ENCODE data around the gene MRPS35. TPM values are rescaled to one million over a fixed set of nuclear protein-coding genes. Genes with fewer than 3 reads are reported as not detected.

MRPS35 gene
- total RNA-seq, 1 experiment from 2014 or later, result 77.0 TPM

DNA sequence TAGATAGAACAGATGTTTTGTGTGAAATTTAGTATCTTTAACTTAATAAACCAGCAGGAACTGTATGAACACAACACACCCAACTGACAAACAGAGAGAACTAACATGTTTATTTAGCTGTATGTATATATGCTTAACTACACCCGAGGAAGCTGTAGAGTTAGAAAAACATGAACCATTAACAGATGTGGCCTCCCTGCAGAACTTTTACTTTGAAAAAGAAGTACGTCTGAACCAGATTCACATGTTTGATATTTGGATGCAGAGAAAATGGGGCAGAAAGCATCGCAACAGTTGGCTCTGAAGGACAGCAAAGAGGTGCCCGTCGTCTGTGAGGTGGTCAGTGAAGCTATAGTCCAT lies 14.4 kb upstream of the MRPS35 start, which contains the start of gene REP15:
Gene REP15, plus strand, starts transcription at position 155 of the 360 bp plus-strand sequence. Its CDS starts 116 bp downstream, at position 271.
- no peak for DNase-seq
- Histone ChIP-seq H2AFZ (ENCODE audit: low read length) (no peak within 1 kb of the TSS), H3K4me3 (ENCODE audit: low read length) (no peak within 1 kb of the TSS), H3K9me3 (ENCODE audit: low read length) (no peaks in the 10 kb centered on the region), H3K27ac (ENCODE audit: low read length) (no peak within 1 kb of the TSS), H3K4me1 (ENCODE audit: low read length) (no peaks in the 10 kb centered on the region), H3K36me3 (ENCODE audit: insufficient read depth, low read length) (no peaks in the 10 kb centered on the region), H3K79me2 (ENCODE audit: low read length) (no peaks in the 10 kb centered on the region), H4K20me1 (ENCODE audit: insufficient read depth, low read depth, low read length) (no peaks in the 10 kb centered on the region), H3K27me3 (ENCODE audit: low read length) (no peaks in the 10 kb centered on the region), H3K4me2 (ENCODE audit: low read depth, low read length, poor library complexity, severe bottlenecking) (no peak within 1 kb of the TSS), H3K9me2 (replicated peaks; ENCODE audit: insufficient read depth, low read length) (no peaks in the 10 kb centered on the region), H3K9ac (ENCODE audit: low read length) (no peak within 1 kb of the TSS)

DNA sequence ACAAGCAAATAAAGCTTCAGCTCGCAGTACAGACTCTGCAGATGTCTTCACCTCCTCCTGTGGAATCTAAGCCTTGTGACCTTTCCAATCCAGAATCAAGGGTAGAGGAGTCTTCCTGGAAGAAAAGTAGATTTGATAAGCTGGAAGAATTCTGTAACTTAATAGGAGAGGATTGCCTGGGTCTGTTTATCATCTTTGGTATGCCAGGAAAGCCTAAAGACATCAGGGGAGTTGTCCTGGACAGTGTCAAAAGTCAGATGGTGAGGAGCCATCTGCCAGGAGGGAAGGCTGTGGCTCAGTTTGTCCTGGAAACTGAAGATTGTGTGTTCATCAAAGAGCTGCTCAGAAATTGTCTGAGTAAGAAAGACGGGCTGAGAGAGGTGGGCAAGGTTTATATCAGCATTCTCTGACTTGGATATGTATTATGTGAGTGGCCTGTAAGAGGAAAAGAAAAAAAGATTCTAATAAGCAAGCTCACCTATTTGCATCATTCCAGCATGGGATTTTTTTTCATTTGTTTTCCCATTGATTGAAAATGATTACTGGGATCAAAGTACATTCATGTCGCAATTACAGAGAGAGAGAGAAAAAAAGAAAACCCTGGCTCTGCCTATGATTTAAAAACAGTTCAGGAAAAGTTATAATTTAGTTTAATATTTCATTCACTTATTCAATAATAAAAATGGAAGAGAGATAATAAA lies 13.6 kb upstream of the MRPS35 start:
- Histone ChIP-seq H3K27me3 (ENCODE audit: low read length) (no peaks in the 10 kb centered on the region), H3K4me1 (ENCODE audit: low read length) (no peaks in the 10 kb centered on the region), H3K4me3 (ENCODE audit: low read length) (no peak overlapping the region), H3K9ac (ENCODE audit: low read length) (no peak overlapping the region), H3K4me2 (ENCODE audit: low read depth, low read length, poor library complexity, severe bottlenecking) (no peak overlapping the region), H3K36me3 (ENCODE audit: insufficient read depth, low read length) (no peaks in the 10 kb centered on the region), H4K20me1 (ENCODE audit: insufficient read depth, low read depth, low read length) (no peaks in the 10 kb centered on the region), H3K9me3 (ENCODE audit: low read length) (no peaks in the 10 kb centered on the region), H3K27ac (ENCODE audit: low read length) (no peak overlapping the region), H3K9me2 (replicated peaks; ENCODE audit: insufficient read depth, low read length) (no peaks in the 10 kb centered on the region), H2AFZ (ENCODE audit: low read length) (no peak overlapping the region), H3K79me2 (ENCODE audit: low read length) (no peaks in the 10 kb centered on the region)
- DNase-seq, result no peak

DNA sequence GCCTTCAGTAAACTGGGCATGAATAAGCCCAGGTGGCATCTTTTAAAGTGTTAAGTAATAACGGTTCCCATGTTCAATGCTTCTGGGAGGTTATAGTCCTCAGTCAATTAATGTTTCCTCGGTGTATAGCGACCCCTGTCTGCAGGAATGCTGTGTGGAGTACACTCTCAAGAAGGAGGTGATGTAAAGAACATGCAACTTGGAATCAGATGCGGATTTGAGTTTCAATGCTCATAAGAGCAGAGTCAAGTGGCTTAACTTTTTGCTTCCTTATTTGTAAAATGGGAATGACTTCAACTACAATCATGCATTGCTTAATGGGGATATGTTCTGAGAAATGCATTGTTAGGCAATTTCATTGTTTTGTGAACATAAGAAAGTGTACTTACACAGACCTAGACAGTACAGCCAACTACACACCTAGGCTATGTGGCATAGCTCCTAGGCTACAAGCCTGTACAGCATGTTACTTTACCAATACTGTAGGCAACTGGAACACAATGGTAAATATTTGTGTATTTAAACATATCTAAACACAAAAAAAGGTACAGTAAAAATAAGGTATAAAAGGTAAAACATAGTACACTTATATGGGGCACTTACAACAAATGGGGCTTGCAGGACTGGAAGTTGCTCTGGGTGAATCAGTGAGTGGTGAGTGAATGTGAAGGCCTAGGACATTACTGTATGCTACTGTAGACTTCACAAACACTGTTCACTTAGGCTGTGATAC lies 6.7 kb upstream of the MRPS35 start:
- no peaks in the 10 kb centered on the region for H4K20me1 ChIP-seq (ENCODE audit: insufficient read depth, low read depth, low read length)
- H3K27ac ChIP-seq (ENCODE audit: low read length), result no peak overlapping the region
- no peaks in the 10 kb centered on the region for H3K9me2 ChIP-seq (replicated peaks; ENCODE audit: insufficient read depth, low read length)
- no peaks in the 10 kb centered on the region for H3K79me2 ChIP-seq (ENCODE audit: low read length)
- H3K36me3 ChIP-seq (ENCODE audit: insufficient read depth, low read length), result no peaks in the 10 kb centered on the region
- H3K4me1 ChIP-seq (ENCODE audit: low read length), result no peaks in the 10 kb centered on the region
- H3K27me3 ChIP-seq (ENCODE audit: low read length), result no peaks in the 10 kb centered on the region
- H2AFZ ChIP-seq (ENCODE audit: low read length), result no peak overlapping the region
- H3K4me3 ChIP-seq (ENCODE audit: low read length), result no peak overlapping the region
- no peaks in the 10 kb centered on the region for H3K9me3 ChIP-seq (ENCODE audit: low read length)
- no peak overlapping the region for H3K9ac ChIP-seq (ENCODE audit: low read length)
- DNase-seq, result peak; percentile 90
- H3K4me2 ChIP-seq (ENCODE audit: low read depth, low read length, poor library complexity, severe bottlenecking), result no peak overlapping the region

DNA sequence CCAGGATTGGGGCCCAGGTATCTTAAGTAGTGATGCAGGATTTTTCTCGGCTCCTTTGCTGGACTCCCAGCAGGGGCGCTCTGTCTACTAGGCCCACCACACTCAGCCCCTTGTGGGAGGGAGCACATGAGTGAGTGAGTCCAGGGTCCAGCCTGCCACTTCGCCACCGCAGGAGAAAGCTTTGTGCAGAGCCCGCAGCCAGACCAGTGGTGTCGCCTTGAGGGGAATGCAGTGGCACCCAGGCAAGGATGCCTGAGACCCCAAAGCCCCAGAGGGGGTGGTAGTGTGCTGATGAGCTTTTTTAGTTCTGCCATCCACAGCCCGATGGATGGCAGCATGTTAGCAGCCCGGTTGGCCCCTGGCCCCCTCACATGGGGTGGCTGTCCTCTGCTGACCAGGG lies 5.4 kb upstream of the MRPS35 start:
- H2AFZ ChIP-seq (ENCODE audit: low read length), result no peak overlapping the region
- H3K27me3 ChIP-seq (ENCODE audit: low read length), result no peaks in the 10 kb centered on the region
- no peak overlapping the region for H3K4me2 ChIP-seq (ENCODE audit: low read depth, low read length, poor library complexity, severe bottlenecking)
- no peak overlapping the region for H3K27ac ChIP-seq (ENCODE audit: low read length)
- no peaks in the 10 kb centered on the region for H3K9me3 ChIP-seq (ENCODE audit: low read length)
- H3K9me2 ChIP-seq (replicated peaks; ENCODE audit: insufficient read depth, low read length), result no peaks in the 10 kb centered on the region
- H3K79me2 ChIP-seq (ENCODE audit: low read length), result no peaks in the 10 kb centered on the region
- H3K36me3 ChIP-seq (ENCODE audit: insufficient read depth, low read length), result no peaks in the 10 kb centered on the region
- peaks cover 5% of the 10 kb centered on the region for H3K4me1 ChIP-seq (ENCODE audit: low read length)
- H4K20me1 ChIP-seq (ENCODE audit: insufficient read depth, low read depth, low read length), result no peaks in the 10 kb centered on the region
- H3K4me3 ChIP-seq (ENCODE audit: low read length), result no peak overlapping the region
- no peak overlapping the region for H3K9ac ChIP-seq (ENCODE audit: low read length)
- peak; percentile 63 for DNase-seq

DNA sequence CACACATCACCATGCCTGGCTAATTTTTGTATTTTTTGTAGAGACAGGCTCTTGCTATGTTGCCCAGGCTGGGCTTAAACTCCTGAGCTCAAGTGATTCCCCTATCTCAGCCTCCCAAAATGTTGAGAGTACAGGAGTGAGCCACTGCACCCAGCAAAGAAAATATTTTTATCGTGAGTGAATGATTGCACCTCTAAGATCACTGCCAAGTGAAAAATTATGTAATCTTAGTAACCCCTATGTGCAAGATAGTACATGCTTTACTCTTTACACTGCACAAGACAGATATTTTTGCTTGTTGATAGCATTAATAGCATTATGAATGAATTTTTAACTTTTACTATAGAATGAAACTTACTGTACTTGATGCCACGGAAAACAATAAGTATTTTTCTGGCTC lies 3.4 kb upstream of the MRPS35 start:
- H3K79me2 ChIP-seq (ENCODE audit: low read length), result peaks cover 16% of the 10 kb centered on the region
- H3K4me2 ChIP-seq (ENCODE audit: low read depth, low read length, poor library complexity, severe bottlenecking), result no peak overlapping the region
- no peak overlapping the region for H3K4me3 ChIP-seq (ENCODE audit: low read length)
- H3K27ac ChIP-seq (ENCODE audit: low read length), result no peak overlapping the region
- no peaks in the 10 kb centered on the region for H3K9me2 ChIP-seq (replicated peaks; ENCODE audit: insufficient read depth, low read length)
- peaks cover 5% of the 10 kb centered on the region; the same call in 1 of the 2 replicates for H4K20me1 ChIP-seq (ENCODE audit: insufficient read depth, low read depth, low read length)
- H3K36me3 ChIP-seq (ENCODE audit: insufficient read depth, low read length), result no peaks in the 10 kb centered on the region
- H3K9ac ChIP-seq (ENCODE audit: low read length), result no peak overlapping the region
- peaks cover 14% of the 10 kb centered on the region for H3K4me1 ChIP-seq (ENCODE audit: low read length)
- H3K9me3 ChIP-seq (ENCODE audit: low read length), result no peaks in the 10 kb centered on the region
- DNase-seq, result no peak
- H2AFZ ChIP-seq (ENCODE audit: low read length), result no peak overlapping the region
- H3K27me3 ChIP-seq (ENCODE audit: low read length), result no peaks in the 10 kb centered on the region

DNA sequence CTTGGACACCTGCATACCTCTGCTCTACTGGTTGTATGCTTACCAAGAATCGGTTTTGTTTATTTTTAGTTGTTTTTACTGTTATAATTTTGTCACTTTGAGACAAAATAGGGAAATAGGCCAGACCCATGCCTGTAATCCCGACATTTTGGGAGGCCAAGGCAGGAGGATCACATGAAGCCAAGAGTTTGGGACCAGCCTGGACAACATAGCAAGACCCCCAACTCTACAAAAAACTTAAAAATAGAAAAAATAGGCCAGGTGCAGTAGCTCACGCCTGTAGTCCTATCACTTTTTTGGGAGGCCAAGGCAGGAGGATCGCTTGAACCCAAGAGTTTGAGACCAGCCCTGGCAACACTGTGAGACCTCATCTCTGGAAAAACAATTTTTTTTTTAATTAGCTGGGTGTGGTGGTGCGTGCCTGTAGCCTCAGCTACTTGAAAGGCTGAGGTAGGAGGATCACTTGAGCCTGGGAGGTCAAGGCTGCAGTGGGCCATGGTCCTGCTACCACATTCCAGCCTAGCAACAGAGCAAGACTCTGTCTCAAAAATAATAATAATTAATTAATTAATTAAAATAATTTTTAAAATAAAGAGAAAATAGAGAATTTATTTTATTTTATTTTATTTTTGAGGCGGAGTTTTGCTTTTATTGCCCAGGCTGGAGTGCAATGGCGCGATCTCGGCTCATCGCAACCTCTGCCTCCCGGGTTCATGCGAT lies 1.3 kb upstream of the MRPS35 start:
- H4K20me1 ChIP-seq (ENCODE audit: insufficient read depth, low read depth, low read length), result peaks cover 19% of the 10 kb centered on the region; the same call in 1 of the 2 replicates
- H3K27ac ChIP-seq (ENCODE audit: low read length), result no peak overlapping the region
- no peak for DNase-seq
- peaks cover 37% of the 10 kb centered on the region for H3K79me2 ChIP-seq (ENCODE audit: low read length)
- no peak overlapping the region; the same call in 1 of the 2 replicates for H3K4me3 ChIP-seq (ENCODE audit: low read length)
- no peak overlapping the region for H3K9ac ChIP-seq (ENCODE audit: low read length)
- H3K9me3 ChIP-seq (ENCODE audit: low read length), result no peaks in the 10 kb centered on the region
- no peaks in the 10 kb centered on the region for H3K27me3 ChIP-seq (ENCODE audit: low read length)
- no peaks in the 10 kb centered on the region for H3K9me2 ChIP-seq (replicated peaks; ENCODE audit: insufficient read depth, low read length)
- H2AFZ ChIP-seq (ENCODE audit: low read length), result no peak overlapping the region
- H3K36me3 ChIP-seq (ENCODE audit: insufficient read depth, low read length), result peaks cover 9% of the 10 kb centered on the region; the same call in 1 of the 2 replicates
- peaks cover 19% of the 10 kb centered on the region for H3K4me1 ChIP-seq (ENCODE audit: low read length)
- peak overlapping the region; percentile 85 for H3K4me2 ChIP-seq (ENCODE audit: low read depth, low read length, poor library complexity, severe bottlenecking)

DNA sequence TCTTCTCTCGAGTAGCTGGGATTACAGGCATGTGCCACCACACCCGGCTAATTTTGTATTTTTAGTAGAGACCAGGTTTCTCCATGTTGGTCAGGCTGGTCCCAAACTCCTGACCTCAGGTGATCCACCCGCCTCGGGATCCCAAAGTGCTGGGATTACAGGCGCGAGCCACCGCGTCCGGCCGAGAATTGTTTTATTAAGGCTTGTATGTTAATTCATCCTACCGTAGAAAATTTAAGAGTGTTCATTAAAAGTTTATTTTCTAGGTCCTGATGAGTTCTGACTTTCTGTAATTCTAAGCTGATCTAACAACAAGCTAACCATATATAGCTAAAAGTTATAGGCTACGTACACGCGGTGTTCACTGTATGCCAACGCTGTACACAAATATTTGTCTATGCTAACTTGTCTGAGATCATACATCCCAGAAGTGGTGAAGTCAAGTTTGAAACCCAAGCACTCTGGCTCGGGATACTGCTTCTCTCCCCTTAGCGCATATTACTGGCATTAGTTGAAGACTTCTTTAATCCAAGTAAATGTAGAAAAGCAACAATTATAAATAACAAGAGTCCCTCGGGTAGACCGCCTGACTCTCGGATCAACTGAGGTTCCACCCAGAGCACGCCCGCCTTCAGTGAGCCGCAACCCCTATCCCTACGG lies 570 bp upstream of the MRPS35 start:
- Histone ChIP-seq H3K4me1 (ENCODE audit: low read length) (peaks cover 19% of the 10 kb centered on the region), H4K20me1 (ENCODE audit: insufficient read depth, low read depth, low read length) (peaks cover 19% of the 10 kb centered on the region; the same call in 1 of the 2 replicates), H3K27me3 (ENCODE audit: low read length) (no peaks in the 10 kb centered on the region), H3K36me3 (ENCODE audit: insufficient read depth, low read length) (peaks cover 13% of the 10 kb centered on the region; the same call in 1 of the 2 replicates), H3K27ac (ENCODE audit: low read length) (no peak overlapping the region), H3K79me2 (ENCODE audit: low read length) (peaks cover 42% of the 10 kb centered on the region), H3K9me3 (ENCODE audit: low read length) (no peaks in the 10 kb centered on the region), H3K4me2 (ENCODE audit: low read depth, low read length, poor library complexity, severe bottlenecking) (peak overlapping the region; percentile 85), H2AFZ (ENCODE audit: low read length) (peak overlapping the region; percentile 97), H3K9ac (ENCODE audit: low read length) (peak overlapping the region; percentile 94), H3K4me3 (ENCODE audit: low read length) (peak overlapping the region; percentile 98), H3K9me2 (replicated peaks; ENCODE audit: insufficient read depth, low read length) (no peaks in the 10 kb centered on the region)
- DNase-seq, result no peak
